HCT116 (cell line): Measurements from ENCODE around the gene TRIM6. TPM values are rescaled to one million over a fixed set of nuclear protein-coding genes. Genes with fewer than 3 reads are reported as not detected.

Experiments
- ATAC-seq: fragments of 200-7000 bp; cut with Tn5 transposase; 2 replicates; pipeline ENCODE4 v1.9.1; 2020; ENCODE audit warnings: mild to moderate bottlenecking, moderate library complexity
- BruUV-seq: library from RNA; stranded (reverse); fragments of 400-500 nt; replicated peaks from 2 replicates; lab custom pipeline; 2021; lab: Mats Ljungman, UMichigan
- CTCF ChIA-PET: fragments of 300-600 bp; sonication (Branson Sonifier 250); formaldehyde crosslinking; loops from one replicate; lab custom pipeline; 2021; ENCODE audit warnings: antibody characterized with exemption; lab: Charles Lee
- POLR2A ChIA-PET: fragments of 300-600, 350-600 bp; sonication (Branson Sonifier 250); formaldehyde crosslinking; loops from one replicate; lab custom pipeline; 2021; ENCODE audit warnings: antibody characterized with exemption; lab: Charles Lee
- RAD21 ChIA-PET, 2 experiments: fragments of 300-600 bp; sonication (Branson Sonifier 250); formaldehyde crosslinking; loops; one replicate each; lab custom pipeline; 2023; ENCODE audit warnings: low total read pairs in 2 of 2; ENCODE audit not compliant: uncharacterized antibody in 2 of 2, unreplicated experiment in 2 of 2, low non-redundant PET in 1 of 2; lab: Charles Lee
- DNase-seq: peaks from one replicate; pipeline ENCODE4 v3.0.0-alpha.2; 2010; ENCODE audit warnings: low read depth, low spot score
- H2AFZ ChIP-seq: fragments of 200-600 bp; shearing (Covaris generic), sonication (generic); 2 replicates; pipeline ENCODE4 v1.6.1; 2017; ENCODE audit warnings: low read depth, mixed run types, mixed read lengths, antibody characterized with exemption, low read length; ENCODE audit not compliant: poor library complexity, severe bottlenecking
- H3K27ac ChIP-seq: 2 replicates; pipeline ENCODE4 v1.5.1; 2012; ENCODE audit warnings: low read depth, low read length
- H3K27me3 ChIP-seq: fragments of 200-600 bp; sonication (generic); 2 replicates; pipeline ENCODE4 v1.6.1; 2016; ENCODE audit warnings: mixed run types, low read length, mixed read lengths; ENCODE audit not compliant: insufficient read depth
- H3K36me3 ChIP-seq, 2 experiments: fragments of 200-500 bp in 1 of 2; fragments of 200-600 bp in 1 of 2; sonication (Bioruptor generic) in 1 of 2; sonication (generic) in 1 of 2; 2 replicates each; pipeline versions ENCODE4 v1.5.1 to v1.6.1; 2014 to 2016; ENCODE audit warnings: low read length in 2 of 2, inconsistent platforms in 1 of 2, mixed read lengths in 1 of 2, mixed run types in 1 of 2; ENCODE audit not compliant: insufficient read depth in 2 of 2, control insufficient read depth in 1 of 2
- H3K4me1 ChIP-seq, 2 experiments: fragments of 200-600 bp in 1 of 2; sonication (generic) in 1 of 2; 2 replicates each; pipeline versions ENCODE4 v1.5.1 to v1.6.1; 2012 to 2017; ENCODE audit warnings: low read length in 2 of 2, inconsistent platforms in 1 of 2, mild to moderate bottlenecking in 1 of 2, mixed read lengths in 1 of 2, mixed run types in 1 of 2, moderate library complexity in 1 of 2; ENCODE audit not compliant: insufficient read depth in 2 of 2, control insufficient read depth in 1 of 2
- H3K4me2 ChIP-seq: fragments of 200-600 bp; sonication (generic); 2 replicates; pipeline ENCODE4 v1.6.1; 2017; ENCODE audit warnings: mixed run types, low read length, mixed read lengths
- H3K4me3 ChIP-seq, 2 experiments: fragments of 200-600 bp in 1 of 2; sonication (generic) in 1 of 2; replicated peaks in 1 of 2; 2 replicates each; pipeline ENCODE4 v1.5.1; 2011 to 2016; ENCODE audit warnings: low read length in 2 of 2, control low read depth in 1 of 2, low read depth in 1 of 2, mild to moderate bottlenecking in 1 of 2, mixed read lengths in 1 of 2, mixed run types in 1 of 2
- H3K79me2 ChIP-seq: fragments of 200-600 bp; sonication (generic); 2 replicates; pipeline ENCODE4 v1.6.1; 2017; ENCODE audit warnings: mild to moderate bottlenecking, mixed run types, low read length, moderate library complexity, mixed read lengths; ENCODE audit not compliant: insufficient read depth
- H3K9ac ChIP-seq: fragments of 200-600 bp; sonication (generic); 2 replicates; pipeline ENCODE4 v1.6.1; 2016; ENCODE audit warnings: low read length, mixed read lengths
- H3K9me2 ChIP-seq: fragments of 200-600 bp; sonication (generic), shearing (Covaris generic); 2 replicates; pipeline ENCODE4 v1.6.1; 2017; ENCODE audit warnings: mixed run types, mild to moderate bottlenecking, moderate library complexity; ENCODE audit not compliant: insufficient read depth
- H3K9me3 ChIP-seq, 2 experiments: fragments of 200-500 bp in 1 of 2; fragments of 200-600 bp in 1 of 2; sonication (Bioruptor generic) in 1 of 2; sonication (generic) in 1 of 2; 2 replicates each; pipeline ENCODE4 v1.6.1; 2014 to 2017; ENCODE audit warnings: low read length in 2 of 2, mixed read lengths in 2 of 2, inconsistent platforms in 1 of 2, low read depth in 1 of 2, mild to moderate bottlenecking in 1 of 2, mixed run types in 1 of 2, moderate library complexity in 1 of 2; ENCODE audit not compliant: control insufficient read depth in 1 of 2, insufficient read depth in 1 of 2
- H4K20me1 ChIP-seq: fragments of 200-600 bp; sonication (generic), shearing (Covaris generic); 2 replicates; pipeline ENCODE4 v1.6.1; 2017; ENCODE audit warnings: mixed run types, mild to moderate bottlenecking, moderate library complexity; ENCODE audit not compliant: insufficient read depth
- EGR1 ChIP-seq: IDR thresholded peaks from 2 replicates; pipeline ENCODE4 v1.6.1; 2012; ENCODE audit warnings: low read depth
- EZH2 ChIP-seq: fragments of 200-600 bp; sonication (generic); IDR thresholded peaks from 2 replicates; pipeline ENCODE4 v1.6.1; 2017; ENCODE audit warnings: antibody characterized with exemption, mixed run types
- MAX ChIP-seq: IDR thresholded peaks from 2 replicates; pipeline ENCODE4 v1.6.1; 2012
- POLR2A ChIP-seq: IDR thresholded peaks from 2 replicates; pipeline ENCODE4 v1.7.0; 2011; ENCODE audit warnings: borderline replicate concordance; ENCODE audit not compliant: insufficient read depth, insufficient read length; ENCODE audit errors: extremely low read depth
- RAD21 ChIP-seq: IDR thresholded peaks from 2 replicates; pipeline ENCODE4 v1.6.1; 2012; ENCODE audit warnings: low read depth, mild to moderate bottlenecking
- REST ChIP-seq: IDR thresholded peaks from 2 replicates; pipeline ENCODE4 v1.6.1; 2012; ENCODE audit warnings: low read depth
- SIN3A ChIP-seq: IDR thresholded peaks from 2 replicates; pipeline ENCODE4 v1.6.1; 2012; ENCODE audit warnings: low read depth
- ZFX ChIP-seq: fragments of 450-650 bp; IDR thresholded peaks from 2 replicates; pipeline ENCODE4 v1.6.1; 2017
- intact Hi-C: fragments of 100-400 bp; cut with micrococcal nuclease; formaldehyde crosslinking; loops from 2 replicates; pipeline ENCODE4 v1.10.0; 2022
- total RNA-seq: library from RNA; stranded (reverse); gene quantifications from one replicate; pipeline ENCODE4 v1.2.1, GENCODE V29; 2021; ENCODE audit not compliant: unreplicated experiment

Gene TRIM6
- total RNA-seq, 1 experiment from 2014 or later, result 3.0 TPM

- H2AFZ ChIP-seq, result no peak overlapping the region
- no peak overlapping the region for H3K4me2 ChIP-seq
- no peaks in the 10 kb centered on the region for H3K9me3 ChIP-seq
- ATAC-seq (no peak), DNase-seq (no peak)
- no peaks in the 10 kb centered on the region for H3K9me2 ChIP-seq
- H3K27me3 ChIP-seq, result no peaks in the 10 kb centered on the region
- H3K79me2 ChIP-seq, result no peaks in the 10 kb centered on the region
- ChIA-PET RAD21 (no interaction called here), CTCF (no interaction called here), POLR2A (interaction anchor here (1.9 kb wide), 1 partner anchor 87 kb away, joined by 5 read pairs; no protein-coding TSS in a partner anchor)
- no peaks in the 10 kb centered on the region for H4K20me1 ChIP-seq
- no peak overlapping the region for H3K4me3 ChIP-seq
- intact Hi-C loops, result no loop called here
- TF ChIP-seq ZFX (no peak), POLR2A (no peak), EGR1 (no peak), MAX (no peak), SIN3A (no peak), RAD21 (no peak), EZH2 (no peak), REST (no peak)
- peaks cover 3 to 27% of the 10 kb centered on the region in 2 experiments; a peak in 3 of 4 replicates for H3K4me1 ChIP-seq
- H3K27ac ChIP-seq, result no peak overlapping the region
- H3K9ac ChIP-seq, result no peak overlapping the region
- BruUV-seq, result no TSS peak
- H3K36me3 ChIP-seq, result no peaks in the 10 kb centered on the region
Measured at GRCh38 chr11:5593146-5593545, 3.3 kb upstream of the TRIM6 start.
